ENCODE measurements around the gene MFNG.
A peak's percentile ranks its signal among the peaks of the same experiment; 100 is the strongest.
"Not testable (repeated sequence)": the region's sequence is repeated elsewhere in the genome, so short reads cannot be mapped to it uniquely, and the experiment has no call there.

Gene MFNG

GRCh38 chr22:37473437-37473946 lies 12.7 kb downstream of the MFNG start:
- DNase-seq (ENCODE audit: low read depth) = no peak

GRCh38 chr22:37472418-37473006 lies 13.7 kb downstream of the MFNG start:
- peak; percentile 31 for DNase-seq (ENCODE audit: low read depth)

GRCh38 chr22:37471727-37472417 lies 14.3 kb downstream of the MFNG start:
- DNase-seq (ENCODE audit: low read depth) = no peak

GRCh38 chr22:37470087-37470445 lies 16.1 kb downstream of the MFNG start:
- peak; percentile 13 for DNase-seq (ENCODE audit: low read depth)

GRCh38 chr22:37469416-37470086 lies 16.6 kb downstream of the MFNG start:
- no peak for DNase-seq (ENCODE audit: low read depth)

- not testable (repeated sequence) for DNase-seq (ENCODE audit: low read depth)
Observed at GRCh38 chr22:37468201-37468695, 17.9 kb downstream of the MFNG start.

- DNase-seq (ENCODE audit: low read depth) = no peak
Observed at GRCh38 chr22:37467391-37467955, 18.7 kb downstream of the MFNG start.

- no peak for DNase-seq (ENCODE audit: low read depth)
Observed at GRCh38 chr22:37464181-37464580, 22.0 kb downstream of the MFNG start.

- peak; percentile 44 for DNase-seq (ENCODE audit: low read depth)
Observed at GRCh38 chr22:37462983-37463382, 23.2 kb downstream of the MFNG start.

- no peak for DNase-seq (ENCODE audit: low read depth)
Observed at GRCh38 chr22:37462436-37462835, 23.7 kb downstream of the MFNG start.

GRCh38 chr22:37461961-37462360 lies 24.2 kb downstream of the MFNG start:
- no peak for DNase-seq (ENCODE audit: low read depth)

- no peak for DNase-seq (ENCODE audit: low read depth)
Observed at GRCh38 chr22:37460684-37461083, 25.5 kb downstream of the MFNG start.

GRCh38 chr22:37459206-37459605 lies 27.0 kb downstream of the MFNG start:
- DNase-seq (ENCODE audit: low read depth) = no peak

- DNase-seq (ENCODE audit: low read depth) = peak; percentile 41
Observed at GRCh38 chr22:37457093-37457893, 28.9 kb downstream of the MFNG start.

GRCh38 chr22:37456346-37456745 lies 29.8 kb downstream of the MFNG start:
- DNase-seq (ENCODE audit: low read depth) = no peak

- DNase-seq (ENCODE audit: low read depth) = peak; percentile 13
Observed at GRCh38 chr22:37455896-37456295, 30.3 kb downstream of the MFNG start.

GRCh38 chr22:37454857-37455686 lies 31.1 kb downstream of the MFNG start:
- DNase-seq (ENCODE audit: low read depth) = peak; percentile 96

- DNase-seq (ENCODE audit: low read depth) = no peak
Observed at GRCh38 chr22:37453696-37454095, 32.5 kb downstream of the MFNG start.

GRCh38 chr22:37451218-37451617 lies 35.0 kb downstream of the MFNG start:
- no peak for DNase-seq (ENCODE audit: low read depth)

- DNase-seq (ENCODE audit: low read depth) = peak; percentile 23
Observed at GRCh38 chr22:37449331-37450001, 36.7 kb downstream of the MFNG start.

Measured in amniotic epithelial cell (primary cell).